Endodermal cell (in vitro differentiated cells): Measurements from ENCODE around the gene SPACA9. TPM values are rescaled to one million over a fixed set of nuclear protein-coding genes. Genes with fewer than 3 reads are reported as not detected.
A peak's percentile ranks its signal among the peaks of the same experiment; 100 is the strongest.

Experiments
- DNase-seq: peaks from one replicate; pipeline ENCODE4 v3.0.0-alpha.2; 2017
- H3K27ac ChIP-seq: 2 replicates; pipeline ENCODE4 v1.5.1; 2013; ENCODE audit warnings: mild to moderate bottlenecking, low read depth, low read length, moderate library complexity
- H3K27me3 ChIP-seq: 2 replicates; pipeline ENCODE4 v1.6.1; 2013; ENCODE audit warnings: mild to moderate bottlenecking, low read length, moderate library complexity; ENCODE audit not compliant: insufficient read depth, control insufficient read depth, poor library complexity, severe bottlenecking
- H3K36me3 ChIP-seq: 2 replicates; pipeline ENCODE4 v1.7.0; 2013; ENCODE audit warnings: mild to moderate bottlenecking, low read length, moderate library complexity; ENCODE audit not compliant: control insufficient read depth, insufficient read depth
- H3K4me1 ChIP-seq: one replicate; pipeline ENCODE4 v1.7.0; 2013; ENCODE audit warnings: low read length; ENCODE audit not compliant: control insufficient read depth, insufficient read depth
- H3K4me3 ChIP-seq: 2 replicates; pipeline ENCODE4 v1.5.1; 2013; ENCODE audit warnings: mild to moderate bottlenecking, low read length, moderate library complexity
- H3K9ac ChIP-seq: 2 replicates; pipeline ENCODE4 v1.6.1; 2013; ENCODE audit warnings: mild to moderate bottlenecking, low read length, moderate library complexity; ENCODE audit not compliant: poor library complexity, severe bottlenecking; ENCODE audit errors: extremely low read depth
- H3K9me3 ChIP-seq: 2 replicates; pipeline ENCODE4 v1.6.1; 2013; ENCODE audit warnings: mild to moderate bottlenecking, low read length, moderate library complexity; ENCODE audit not compliant: control insufficient read depth
- H3K27ac Mint-ChIP-seq: 2 replicates; pipeline ENCODE4 v1.8.0; 2020; ENCODE audit warnings: mixed read lengths
- H3K27me3 Mint-ChIP-seq: 2 replicates; pipeline ENCODE4 v1.8.0; 2021; ENCODE audit warnings: mild to moderate bottlenecking, mixed read lengths; ENCODE audit not compliant: insufficient read depth
- H3K36me3 Mint-ChIP-seq: 2 replicates; pipeline ENCODE4 v1.8.0; 2020; ENCODE audit warnings: low read depth, mixed read lengths
- H3K4me1 Mint-ChIP-seq: 2 replicates; pipeline ENCODE4 v1.8.0; 2020; ENCODE audit warnings: mixed read lengths
- H3K4me3 Mint-ChIP-seq: 2 replicates; pipeline ENCODE4 v1.8.0; 2020; ENCODE audit warnings: mild to moderate bottlenecking, moderate library complexity, mixed read lengths
- H3K9me3 Mint-ChIP-seq: 2 replicates; pipeline ENCODE4 v1.8.0; 2020; ENCODE audit warnings: mild to moderate bottlenecking, mixed read lengths
- WGBS, 2 experiments: methylation state at CpG; one replicate each; pipeline versions ENCODE4 v1.1.5 to v1.1.7; 2013; ENCODE audit warnings: missing lambda C conversion rate in 2 of 2, mixed read lengths in 1 of 2; ENCODE audit not compliant: insufficient coverage in 1 of 2, insufficient read length in 1 of 2; 5-methylcytosine and 5-hydroxymethylcytosine counted together
- total RNA-seq, 2 donors: library from RNA; stranded (reverse); fragmentation: NEBNext Ultra II Directional in 1 of 2; extraction: Animal tissue kit (Norgen Biotek cat#: 25700) in 1 of 2; gene quantifications; 2 replicates in 1 of 2; 3 replicates in 1 of 2; pipeline ENCODE4 v1.2.1, GENCODE V29; 2021
- TF ChIP-seq, protein P1 (sequence below): fragments of 200-600 bp; sonication (generic); conservative IDR thresholded peaks from 2 replicates; pipeline ENCODE4 v1.5.0; 2021; ENCODE audit warnings: antibody characterized with exemption, mild to moderate bottlenecking

The SPACA9 gene
- total RNA-seq, 2 donors from 2014 or later: 3.1 to 3.4 TPM

DNA sequence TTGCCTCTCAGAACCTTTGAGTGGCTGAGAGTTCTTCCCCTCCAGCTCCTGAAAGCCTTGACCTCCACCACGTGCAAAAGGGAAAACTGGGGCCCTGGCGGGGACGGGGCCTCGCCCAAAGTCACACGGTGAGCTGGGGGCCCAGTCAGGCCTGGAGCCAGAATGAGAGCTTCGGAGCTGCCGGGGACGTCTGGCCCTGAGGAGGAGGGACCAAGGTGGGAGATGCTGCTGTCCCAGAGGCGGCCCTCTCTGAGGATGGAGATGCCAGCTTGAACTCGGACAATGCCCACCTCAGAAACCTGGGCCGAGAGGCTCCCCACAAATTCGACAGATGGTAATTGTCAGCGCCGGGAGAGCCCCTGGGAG is 1.3 kb upstream of the SPACA9 start:
- DNase-seq: no peak
- Mint-ChIP-seq H3K4me1 (no peaks in the 10 kb centered on the region), H3K27me3 (peaks cover 35% of the 10 kb centered on the region)

DNA sequence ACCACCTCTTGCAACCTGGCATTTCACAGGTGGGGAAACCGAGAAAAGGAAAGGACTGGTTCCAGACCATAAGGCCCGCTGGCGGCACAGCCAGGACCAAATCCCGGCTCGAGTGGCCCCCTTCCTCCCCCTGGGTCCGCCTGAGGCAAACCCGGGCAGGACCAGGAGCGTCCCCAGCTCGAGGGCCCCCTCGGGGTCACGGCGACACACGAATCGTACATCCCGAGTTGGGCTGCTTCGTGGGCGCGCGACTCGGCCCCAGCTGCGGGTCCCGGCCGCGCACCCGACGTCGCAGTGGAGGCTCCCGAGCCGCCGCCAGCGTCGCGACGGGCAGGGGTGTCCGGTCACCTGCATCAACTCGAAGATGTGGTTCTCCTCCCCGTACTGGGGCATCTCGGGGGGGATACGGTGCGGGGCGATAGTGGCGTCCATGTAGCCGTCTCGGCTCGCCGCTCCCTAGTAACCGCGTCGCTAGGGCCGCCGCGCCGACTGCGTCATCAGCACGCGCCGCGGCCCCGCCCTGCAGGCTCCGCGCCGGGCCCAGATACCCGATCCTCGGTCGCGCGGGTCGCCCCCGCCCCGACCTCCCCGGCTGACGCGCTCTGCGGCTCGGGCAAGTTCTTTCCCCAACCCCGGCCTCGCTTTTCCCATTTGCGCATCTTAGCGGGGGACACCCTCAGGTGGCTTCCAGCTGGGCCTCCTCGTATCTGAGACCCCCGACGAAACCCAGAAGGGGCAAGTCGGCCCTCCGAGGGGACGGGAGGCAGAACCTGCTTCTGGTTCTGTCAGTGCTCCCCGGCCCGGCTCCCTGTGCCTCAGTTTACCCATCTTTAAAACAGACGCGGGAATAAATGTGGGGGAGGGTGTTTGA is 639 bp upstream of the SPACA9 start, which contains the start of gene AK8:
Gene AK8, minus strand, starts transcription at position 461 of the 871 bp plus-strand sequence. Its CDS starts 29 bp downstream, at position 432.
- DNase-seq: peak; percentile 89
- H3K4me1 Mint-ChIP-seq: no peaks in the 10 kb centered on the region
- Histone ChIP-seq H3K27ac (peak within 1 kb of the TSS; percentile 24), H3K27me3 (peaks cover 24% of the 10 kb centered on the region), H3K9ac (peak within 1 kb of the TSS; percentile 92), H3K9me3 (no peaks in the 10 kb centered on the region), H3K36me3 (no peaks in the 10 kb centered on the region), H3K4me1 (no peaks in the 10 kb centered on the region), H3K4me3 (peak within 1 kb of the TSS; percentile 93)
- WGBS, 2 experiments: 2 to 4% methylated on average over 34 to 89 of the region's 89 CpGs
- no peaks in the 10 kb centered on the region for H3K36me3 Mint-ChIP-seq
- H3K27ac Mint-ChIP-seq: peak within 1 kb of the TSS; percentile 74
- H3K9me3 Mint-ChIP-seq: no peaks in the 10 kb centered on the region
- H3K27me3 Mint-ChIP-seq: peaks cover 36% of the 10 kb centered on the region
- TF ChIP-seq, protein P1, sequence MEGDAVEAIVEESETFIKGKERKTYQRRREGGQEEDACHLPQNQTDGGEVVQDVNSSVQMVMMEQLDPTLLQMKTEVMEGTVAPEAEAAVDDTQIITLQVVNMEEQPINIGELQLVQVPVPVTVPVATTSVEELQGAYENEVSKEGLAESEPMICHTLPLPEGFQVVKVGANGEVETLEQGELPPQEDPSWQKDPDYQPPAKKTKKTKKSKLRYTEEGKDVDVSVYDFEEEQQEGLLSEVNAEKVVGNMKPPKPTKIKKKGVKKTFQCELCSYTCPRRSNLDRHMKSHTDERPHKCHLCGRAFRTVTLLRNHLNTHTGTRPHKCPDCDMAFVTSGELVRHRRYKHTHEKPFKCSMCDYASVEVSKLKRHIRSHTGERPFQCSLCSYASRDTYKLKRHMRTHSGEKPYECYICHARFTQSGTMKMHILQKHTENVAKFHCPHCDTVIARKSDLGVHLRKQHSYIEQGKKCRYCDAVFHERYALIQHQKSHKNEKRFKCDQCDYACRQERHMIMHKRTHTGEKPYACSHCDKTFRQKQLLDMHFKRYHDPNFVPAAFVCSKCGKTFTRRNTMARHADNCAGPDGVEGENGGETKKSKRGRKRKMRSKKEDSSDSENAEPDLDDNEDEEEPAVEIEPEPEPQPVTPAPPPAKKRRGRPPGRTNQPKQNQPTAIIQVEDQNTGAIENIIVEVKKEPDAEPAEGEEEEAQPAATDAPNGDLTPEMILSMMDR: no peak
- peak within 1 kb of the TSS; percentile 75 for H3K4me3 Mint-ChIP-seq

More for the DNA sequence above, 1.3 kb upstream of the SPACA9 start:
- Mint-ChIP-seq H3K4me3 (peak overlapping the region; percentile 75), H3K9me3 (no peaks in the 10 kb centered on the region), H3K36me3 (no peaks in the 10 kb centered on the region), H3K27ac (no peak overlapping the region)
- H3K9ac ChIP-seq: peak overlapping the region; percentile 92
- no peaks in the 10 kb centered on the region for H3K9me3 ChIP-seq
- TF ChIP-seq, protein P1: no peak
- H3K36me3 ChIP-seq: no peaks in the 10 kb centered on the region
- peaks cover 24% of the 10 kb centered on the region for H3K27me3 ChIP-seq
- WGBS, 2 experiments: 62 to 63% methylated on average over 12 to 14 of the region's 14 CpGs
- H3K4me3 ChIP-seq: peak overlapping the region; percentile 93
- no peak overlapping the region for H3K27ac ChIP-seq
- no peaks in the 10 kb centered on the region for H3K4me1 ChIP-seq

DNA sequence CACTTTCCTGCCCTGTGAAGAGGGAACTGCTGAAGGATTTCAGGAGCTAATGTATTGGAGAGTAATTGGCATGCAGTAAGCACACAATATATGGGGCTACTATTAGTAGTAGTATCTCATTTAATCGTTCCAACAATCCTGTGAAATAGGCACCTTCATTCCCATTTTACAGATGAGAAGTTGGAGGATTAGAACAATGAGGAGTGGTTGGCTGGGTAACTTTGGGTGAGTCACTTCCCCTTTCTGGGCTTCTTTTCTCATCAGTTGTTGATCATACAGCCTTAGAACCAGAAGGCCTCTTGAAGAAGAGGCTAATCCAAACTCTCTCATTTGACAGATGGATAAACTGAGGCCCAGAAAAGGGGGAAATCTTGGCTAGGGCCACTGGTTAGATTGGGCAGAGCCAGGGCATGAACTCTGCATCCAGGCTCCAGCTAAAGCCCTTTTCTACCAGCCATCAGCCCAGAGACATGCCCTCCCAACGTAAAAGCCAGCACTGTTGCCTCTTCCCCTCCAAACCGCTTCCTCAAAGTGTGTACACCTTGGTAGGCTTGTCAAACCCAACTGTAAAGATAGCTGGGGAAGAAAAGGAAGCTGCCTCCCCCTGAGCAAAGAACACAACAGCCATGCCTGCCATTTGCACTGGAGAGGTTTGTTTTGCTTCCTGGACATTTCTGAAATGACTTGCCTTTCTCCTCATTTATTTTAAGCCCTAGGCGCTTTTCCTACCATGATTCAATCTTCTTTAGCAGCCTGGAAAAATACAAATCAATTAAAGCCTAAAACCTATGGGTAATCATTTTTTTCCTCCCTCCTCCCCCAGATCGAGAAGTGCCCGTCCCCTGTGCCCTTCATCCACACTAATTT is 992 bp downstream of the SPACA9 start:
- peak overlapping the region; percentile 93 for H3K4me3 ChIP-seq
- no peak overlapping the region for H3K27ac Mint-ChIP-seq
- TF ChIP-seq, protein P1: no peak
- no peaks in the 10 kb centered on the region for H3K36me3 ChIP-seq
- 89 to 96% methylated on average over 4 to 6 of the region's 6 CpGs for WGBS, 2 experiments
- no peak overlapping the region for H3K27ac ChIP-seq
- H3K4me1 ChIP-seq: no peaks in the 10 kb centered on the region
- H3K4me1 Mint-ChIP-seq: no peaks in the 10 kb centered on the region
- no peaks in the 10 kb centered on the region for H3K36me3 Mint-ChIP-seq
- peak overlapping the region; percentile 75 for H3K4me3 Mint-ChIP-seq
- DNase-seq: no peak
- no peaks in the 10 kb centered on the region for H3K9me3 Mint-ChIP-seq
- no peak overlapping the region for H3K9ac ChIP-seq
- peaks cover 24% of the 10 kb centered on the region for H3K27me3 ChIP-seq
- no peaks in the 10 kb centered on the region for H3K9me3 ChIP-seq
- peaks cover 32% of the 10 kb centered on the region for H3K27me3 Mint-ChIP-seq
